ENCODE measurements around the gene PYY. TPM values are rescaled to one million over a fixed set of nuclear protein-coding genes. Genes with fewer than 3 reads are reported as not detected.

PYY gene
- total RNA-seq, 1 experiment from 2014 or later: not detected

DNA sequence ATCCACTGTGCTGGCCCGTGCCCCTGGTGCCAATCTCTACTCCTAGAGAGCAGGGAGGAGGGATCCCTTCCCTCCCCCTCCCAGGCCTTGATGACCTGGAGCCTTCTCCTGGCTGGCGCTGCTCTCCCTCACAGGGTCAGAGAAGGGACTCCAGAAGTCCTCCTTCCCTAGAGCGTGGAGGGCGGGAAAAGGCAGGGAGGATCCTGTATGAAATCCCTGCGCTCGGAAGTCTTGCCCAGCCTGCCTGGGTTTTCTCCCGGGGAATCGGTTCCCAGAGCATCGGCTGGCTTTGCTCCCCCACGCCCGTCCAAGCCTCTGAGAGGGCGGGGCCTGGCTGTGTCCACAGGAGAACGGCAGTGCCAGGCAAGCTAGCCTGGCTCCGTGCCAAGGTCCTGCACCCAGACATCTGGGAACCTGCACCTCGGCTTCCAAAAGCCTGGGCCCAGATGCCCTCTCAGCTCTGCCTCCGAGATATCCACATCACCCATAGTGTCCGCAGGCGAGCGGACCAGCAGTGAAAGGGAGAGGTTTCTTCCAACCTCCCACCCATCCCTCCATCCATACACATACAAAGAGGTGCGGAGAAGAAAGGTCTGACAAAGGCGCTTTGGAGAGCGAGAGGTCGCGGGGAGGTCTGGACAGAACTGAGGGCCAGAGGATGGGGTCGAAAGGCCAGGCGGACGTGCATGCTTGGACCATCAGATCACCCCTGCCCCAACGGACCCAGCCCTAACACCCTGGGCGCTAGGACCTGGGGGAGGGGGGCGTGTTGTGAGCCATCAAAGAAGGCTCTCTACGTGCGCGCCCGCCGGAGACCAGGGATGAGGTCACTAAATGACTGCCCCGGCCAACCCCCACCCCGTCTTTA, 47.5 kb downstream of the PYY start:
- Histone ChIP-seq H3K9me3 (ENCODE audit: control insufficient read depth, insufficient read depth, low read depth, low read length) (no peaks in the 10 kb centered on the region), H3K4me1 (ENCODE audit: control insufficient read depth, insufficient read depth, low read length) (peaks cover 10% of the 10 kb centered on the region), H3K27me3 (ENCODE audit: control insufficient read depth, insufficient read depth, low read length) (peaks cover 3% of the 10 kb centered on the region; the same call in 1 of the 2 replicates), H3K4me3 (ENCODE audit: low read depth in 2 of 2, low read length in 2 of 2) (peak overlapping the region in 1 of 2 experiments; percentile 34; a peak in 1 of 4 replicates), H3K36me3 (ENCODE audit: control insufficient read depth, insufficient read depth, low read length) (no peaks in the 10 kb centered on the region; the same call in 1 of the 2 replicates), H3K27ac (ENCODE audit: low read length) (no peak overlapping the region)
- ChIA-PET CTCF (no interaction called here), POLR2A (no interaction called here)
- intact Hi-C loops (cut with micrococcal nuclease; ENCODE audit: unreplicated experiment) (no loop called here), in situ Hi-C loops (cut with HindIII; ENCODE audit: low pct_unique_long_range_greater_than_20kb, low sequenced_read_pairs) (no loop called here)
- DNase-seq (ENCODE audit: low read depth, low spot score) (no peak), ATAC-seq (no peak; the same call in 1 of the 2 replicates)
- TF ChIP-seq POLR2AphosphoS5 (IDR thresholded peaks at IDR 0.05; ENCODE audit: low read depth, low read length): no peak
- TF ChIP-seq SIN3A (IDR thresholded peaks at IDR 0.05; ENCODE audit: borderline replicate concordance, insufficient read depth, low read depth, low read length): no peak
- TF ChIP-seq CTCF (IDR thresholded peaks at IDR 0.05): no peak
- TF ChIP-seq TCF7L2 (IDR thresholded peaks at IDR 0.05; ENCODE audit: low read depth, low read length): no peak
- TF ChIP-seq REST (IDR thresholded peaks at IDR 0.05; ENCODE audit: insufficient read depth in 1 of 2, low read depth in 2 of 2, low read length in 1 of 2): no peak
- BruUV-seq (replicated peaks): no TSS peak

- in situ Hi-C loops (cut with HindIII; ENCODE audit: low pct_unique_long_range_greater_than_20kb, low sequenced_read_pairs) (no loop called here), intact Hi-C loops (cut with micrococcal nuclease; ENCODE audit: unreplicated experiment) (no loop called here)
- CTCF ChIA-PET: no interaction called here
- H3K9me3 ChIP-seq (ENCODE audit: control insufficient read depth, insufficient read depth, low read depth, low read length): no peaks in the 10 kb centered on the region
- DNase-seq (ENCODE audit: low read depth, low spot score) (no peak), ATAC-seq (no peak)
- no peaks in the 10 kb centered on the region; the same call in 1 of the 2 replicates for H3K36me3 ChIP-seq (ENCODE audit: control insufficient read depth, insufficient read depth, low read length)
- no TSS peak for BruUV-seq (replicated peaks)
- no peak overlapping the region for H3K27ac ChIP-seq (ENCODE audit: low read length)
- peaks cover 3% of the 10 kb centered on the region; the same call in 1 of the 2 replicates for H3K27me3 ChIP-seq (ENCODE audit: control insufficient read depth, insufficient read depth, low read length)
- peaks cover 14% of the 10 kb centered on the region for H3K4me1 ChIP-seq (ENCODE audit: control insufficient read depth, insufficient read depth, low read length)
- no peak overlapping the region for H3K4me3 ChIP-seq (ENCODE audit: low read depth in 2 of 2, low read length in 2 of 2)
- TF ChIP-seq POLR2AphosphoS5 (IDR thresholded peaks at IDR 0.05; ENCODE audit: low read depth, low read length) (no peak), TCF7L2 (IDR thresholded peaks at IDR 0.05; ENCODE audit: low read depth, low read length) (no peak), SIN3A (IDR thresholded peaks at IDR 0.05; ENCODE audit: borderline replicate concordance, insufficient read depth, low read depth, low read length) (no peak), REST (IDR thresholded peaks at IDR 0.05; ENCODE audit: insufficient read depth in 1 of 2, low read depth in 2 of 2, low read length in 1 of 2) (no peak), CTCF (IDR thresholded peaks at IDR 0.05) (no peak)
- POLR2A ChIA-PET: no interaction called here
Measured at GRCh38 chr17:43905400-43905984, 48.2 kb downstream of the PYY start.
